OCI-LY7 (cell line): ENCODE results near the gene PPT1. TPM values are rescaled to one million over a fixed set of nuclear protein-coding genes. Genes with fewer than 3 reads are reported as not detected.

ENCODE experiments used
- BruUV-seq: library from RNA; stranded (reverse); fragments of 400-500 nt; replicated peaks from 2 replicates; lab custom pipeline; 2021; lab: Mats Ljungman, UMichigan
- CTCF ChIA-PET: fragments of 300-600 bp; sonication (Branson Sonifier 250); formaldehyde crosslinking; loops from one replicate; lab custom pipeline; 2022; ENCODE audit warnings: antibody characterized with exemption; ENCODE audit not compliant: unreplicated experiment; lab: Charles Lee
- POLR2A ChIA-PET: fragments of 300-600 bp; sonication (Branson Sonifier 250); formaldehyde crosslinking; loops from one replicate; lab custom pipeline; 2022; ENCODE audit warnings: antibody characterized with exemption; lab: Charles Lee
- DNase-seq: peaks from one replicate; pipeline ENCODE4 v3.0.0-alpha.2; 2015; ENCODE audit warnings: low spot score
- H2AFZ ChIP-seq: fragments of 200-600 bp; sonication (generic), shearing (Covaris generic); 2 replicates; pipeline ENCODE4 v1.6.1; 2014; ENCODE audit warnings: mild to moderate bottlenecking, antibody characterized with exemption, low read length, moderate library complexity
- H3K27ac ChIP-seq: fragments of 200-600 bp; sonication (generic); 2 replicates; pipeline ENCODE4 v1.5.1; 2014; ENCODE audit warnings: mixed run types, low read depth, mild to moderate bottlenecking, moderate library complexity, low read length, inconsistent platforms; ENCODE audit not compliant: poor library complexity, severe bottlenecking
- H3K36me3 ChIP-seq: fragments of 200-600 bp; sonication (generic); 2 replicates; pipeline ENCODE4 v1.6.1; 2014; ENCODE audit warnings: mild to moderate bottlenecking, antibody characterized with exemption, low read length, moderate library complexity, mixed read lengths; ENCODE audit not compliant: insufficient read depth
- H3K4me1 ChIP-seq: fragments of 200-600 bp; sonication (generic); 2 replicates; pipeline ENCODE4 v1.5.1; 2014; ENCODE audit warnings: mild to moderate bottlenecking, low read length; ENCODE audit not compliant: insufficient read depth, poor library complexity, severe bottlenecking
- H3K4me2 ChIP-seq: fragments of 200-600 bp; sonication (generic); 2 replicates; pipeline ENCODE4 v1.6.1; 2014; ENCODE audit warnings: mild to moderate bottlenecking, low read length
- H3K4me3 ChIP-seq: fragments of 200-600 bp; sonication (generic); 2 replicates; pipeline ENCODE4 v1.5.1; 2014; ENCODE audit warnings: mild to moderate bottlenecking, low read depth, low read length; ENCODE audit not compliant: poor library complexity, severe bottlenecking
- H3K79me2 ChIP-seq: fragments of 200-600 bp; sonication (generic); 2 replicates; pipeline ENCODE4 v1.6.1; 2016; ENCODE audit warnings: low read depth, mild to moderate bottlenecking, low read length, moderate library complexity, mixed read lengths; ENCODE audit not compliant: insufficient read depth
- H3K9me2 ChIP-seq: fragments of 200-600 bp; sonication (generic); 2 replicates; pipeline ENCODE4 v1.6.1; 2016; ENCODE audit warnings: mild to moderate bottlenecking, low read length, mixed read lengths; ENCODE audit not compliant: insufficient read depth
- H3K9me3 ChIP-seq: fragments of 200-600 bp; sonication (generic); 2 replicates; pipeline ENCODE4 v1.6.1; 2014; ENCODE audit warnings: mild to moderate bottlenecking, mixed run types, low read length, mixed read lengths
- H4K20me1 ChIP-seq: fragments of 200-600 bp; sonication (generic); 2 replicates; pipeline ENCODE4 v1.6.1; 2014; ENCODE audit warnings: mild to moderate bottlenecking, antibody characterized with exemption, low read length, moderate library complexity, mixed read lengths; ENCODE audit not compliant: insufficient read depth
- CTCF ChIP-seq: fragments of 200-600 bp; sonication (generic); conservative IDR thresholded peaks from 2 replicates; pipeline ENCODE4 v1.5.1; 2014; ENCODE audit warnings: mild to moderate bottlenecking, antibody characterized with exemption, low read length, moderate library complexity, mixed read lengths
- EZH2phosphoT487 ChIP-seq: fragments of 200-600 bp; sonication (generic); IDR thresholded peaks from 2 replicates; pipeline ENCODE4 v1.6.1; 2018; ENCODE audit warnings: low read depth, borderline replicate concordance, mild to moderate bottlenecking, mixed run types, antibody characterized with exemption, low read length, moderate library complexity, mixed read lengths
- intact Hi-C: fragments of 100-400 bp; cut with micrococcal nuclease; formaldehyde crosslinking; loops from one replicate; pipeline ENCODE4 v1.10.0; 2022; ENCODE audit not compliant: unreplicated experiment
- total RNA-seq, 2 experiments: library from RNA; depleted of rRNA in 1 of 2; stranded (reverse); fragments of >200 nt in 1 of 2; shearing (Covaris generic) in 1 of 2; gene quantifications; 2 replicates each; pipeline ENCODE4 v1.2.3, GENCODE V29; 2014 to 2022

Gene PPT1
- total RNA-seq, 2 experiments from 2014 or later = 55.9 to 66.5 TPM

DNA sequence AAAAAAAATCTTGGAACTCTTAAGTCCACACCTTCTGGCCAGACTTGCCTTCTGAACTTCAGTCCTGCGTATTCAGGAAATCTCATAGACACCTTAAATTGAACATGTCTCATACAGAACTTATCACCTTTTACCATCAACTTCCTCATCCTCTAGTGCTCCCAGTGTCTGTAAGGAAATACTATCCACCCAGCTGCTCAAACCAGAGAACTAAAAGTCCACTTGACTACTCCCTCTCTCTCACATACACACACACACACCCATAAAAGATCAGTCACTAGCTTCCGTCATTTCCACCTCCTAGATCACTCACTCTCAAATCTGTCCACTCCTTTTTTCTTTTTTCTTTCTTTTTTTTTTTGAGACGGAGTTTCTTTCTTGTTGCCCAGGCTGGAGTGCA lies 67.4 kb downstream of the PPT1 start:
- POLR2A ChIA-PET = interaction anchor here (0.5 kb wide), 1 partner anchor 283 kb away, joined by 4 read pairs; no protein-coding TSS in a partner anchor

GRCh38 chr1:40027647-40028046 lies 69.4 kb downstream of the PPT1 start:
- ChIA-PET POLR2A (no interaction called here), CTCF (no interaction called here)
- Histone ChIP-seq H3K9me3 (peaks cover 4% of the 10 kb centered on the region; the same call in 1 of the 2 replicates), H2AFZ (no peak overlapping the region), H3K4me2 (no peak overlapping the region), H3K4me3 (no peak overlapping the region), H3K4me1 (peaks cover 3% of the 10 kb centered on the region), H3K79me2 (no peaks in the 10 kb centered on the region), H3K9me2 (no peaks in the 10 kb centered on the region), H4K20me1 (no peaks in the 10 kb centered on the region), H3K27ac (no peak overlapping the region), H3K36me3 (no peaks in the 10 kb centered on the region)
- no TSS peak for BruUV-seq
- intact Hi-C loops = no loop called here
- no peak for TF ChIP-seq EZH2phosphoT487
- no peak for TF ChIP-seq CTCF
- no peak for DNase-seq

More for the DNA sequence above, 67.4 kb downstream of the PPT1 start:
- Histone ChIP-seq H3K9me3 (no peaks in the 10 kb centered on the region), H3K4me2 (no peak overlapping the region), H3K79me2 (no peaks in the 10 kb centered on the region), H3K36me3 (no peaks in the 10 kb centered on the region), H3K4me1 (peaks cover 7% of the 10 kb centered on the region), H3K27ac (no peak overlapping the region), H3K9me2 (no peaks in the 10 kb centered on the region), H4K20me1 (no peaks in the 10 kb centered on the region), H2AFZ (no peak overlapping the region), H3K4me3 (no peak overlapping the region)
- TF ChIP-seq CTCF (no peak), EZH2phosphoT487 (no peak)
- DNase-seq = no peak
- intact Hi-C loops = no loop called here
- CTCF ChIA-PET = interaction anchor here (1.1 kb wide), 1 partner anchor 110 kb away, joined by 5 read pairs; no protein-coding TSS in a partner anchor
- no TSS peak for BruUV-seq

DNA sequence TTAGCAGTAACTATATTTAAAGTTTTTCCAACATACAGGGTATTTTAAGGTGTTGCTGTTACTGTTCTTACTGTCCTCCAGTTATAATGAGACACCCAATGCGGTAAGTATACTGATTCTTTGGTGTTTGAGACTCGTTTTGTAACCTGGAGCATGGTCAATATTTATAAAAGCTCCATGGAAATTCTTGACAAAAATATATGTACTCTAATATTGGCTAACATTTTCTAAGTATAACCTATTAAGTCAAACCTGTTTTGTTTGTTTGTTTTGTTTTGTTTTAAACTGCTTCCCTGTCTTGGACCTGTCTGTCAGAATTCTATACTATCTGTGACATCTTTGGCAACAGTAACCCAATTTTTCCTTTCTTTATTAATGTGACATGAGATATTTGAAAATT lies 72.4 kb downstream of the PPT1 start:
- ChIA-PET POLR2A (interaction anchor here (1.1 to 1.2 kb wide), 2 partner anchors 10 to 21 kb away, joined by 3 read pairs; no protein-coding TSS in a partner anchor), CTCF (no interaction called here)
- no peak overlapping the region for H3K4me3 ChIP-seq
- no peak overlapping the region for H3K4me2 ChIP-seq
- no peak overlapping the region for H2AFZ ChIP-seq
- intact Hi-C loops = no loop called here
- no peaks in the 10 kb centered on the region for H4K20me1 ChIP-seq
- no peaks in the 10 kb centered on the region for H3K9me2 ChIP-seq
- no peaks in the 10 kb centered on the region for H3K36me3 ChIP-seq
- H3K79me2 ChIP-seq = no peaks in the 10 kb centered on the region
- H3K4me1 ChIP-seq = no peaks in the 10 kb centered on the region
- no peak overlapping the region for H3K27ac ChIP-seq
- H3K9me3 ChIP-seq = peaks cover 4% of the 10 kb centered on the region; the same call in 1 of the 2 replicates
- no peak for TF ChIP-seq CTCF
- DNase-seq = no peak
- BruUV-seq = no TSS peak
